Measurements from ENCODE around the gene RBBP7.

RBBP7 gene

DNA sequence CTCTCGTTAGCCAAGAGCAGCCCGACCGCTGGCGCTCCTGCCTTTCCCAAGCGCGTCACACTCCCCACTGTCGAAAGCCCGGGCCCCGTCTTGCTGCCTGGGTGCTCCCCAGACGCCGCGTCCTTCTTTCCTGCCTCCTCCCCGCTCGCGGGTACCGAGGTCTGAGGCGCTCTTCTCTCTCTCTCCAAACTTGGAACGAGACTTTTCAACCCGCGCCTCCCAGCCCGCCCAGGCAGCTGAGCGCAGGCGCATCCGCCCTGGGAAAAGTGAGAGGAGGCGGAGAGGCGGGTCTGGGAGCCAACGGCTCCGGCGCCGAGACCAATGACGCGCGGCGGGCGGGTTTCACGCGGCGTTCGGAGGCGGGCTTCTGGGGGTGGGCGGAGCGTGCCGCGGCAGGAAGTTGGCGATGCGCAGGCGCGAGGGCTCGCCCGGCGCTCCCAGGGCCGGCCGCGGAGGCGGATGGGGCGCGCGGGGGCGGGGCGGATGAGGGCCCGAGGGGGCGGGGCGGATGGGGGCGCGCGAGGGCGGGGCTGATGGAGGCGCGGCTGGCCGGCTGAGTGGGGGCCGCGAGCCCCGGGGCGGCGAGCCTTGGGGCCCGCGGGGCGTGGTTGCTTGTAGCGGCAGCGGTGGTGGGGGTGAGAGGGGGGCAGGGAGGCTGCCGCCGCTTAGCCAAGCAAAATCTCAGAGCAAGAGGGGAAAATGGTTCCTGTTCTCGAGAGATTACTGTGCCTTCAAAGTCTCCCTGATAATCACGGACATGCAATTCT lies at the start of gene RBBP7:
TSS of gene RBBP7 (minus strand) at position 268 of the 767 bp plus-strand sequence. CDS start 309 bp downstream, outside the sequence.
- DNase-seq (ENCODE audit: low spot score), result peak; percentile 81

DNA sequence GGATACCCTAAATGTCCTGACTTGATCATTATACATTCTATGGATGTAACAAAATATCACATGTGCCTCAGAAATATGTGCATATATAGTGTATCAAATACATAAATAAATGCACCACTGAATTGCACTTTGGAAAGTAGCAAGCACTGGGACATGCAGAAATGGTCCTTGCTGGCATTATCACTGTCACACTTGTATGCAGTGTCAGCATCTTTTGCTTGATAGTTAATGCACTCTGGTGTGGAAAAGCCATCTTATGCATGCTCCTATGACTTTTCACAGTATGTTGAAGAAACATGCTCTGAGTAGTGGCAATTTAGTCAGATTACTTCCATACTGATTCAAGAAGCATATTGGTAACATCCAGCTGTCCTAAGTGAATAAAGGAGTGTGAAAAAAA lies 48.8 kb upstream of the RBBP7 start:
- no peak for DNase-seq (ENCODE audit: low spot score)

DNA sequence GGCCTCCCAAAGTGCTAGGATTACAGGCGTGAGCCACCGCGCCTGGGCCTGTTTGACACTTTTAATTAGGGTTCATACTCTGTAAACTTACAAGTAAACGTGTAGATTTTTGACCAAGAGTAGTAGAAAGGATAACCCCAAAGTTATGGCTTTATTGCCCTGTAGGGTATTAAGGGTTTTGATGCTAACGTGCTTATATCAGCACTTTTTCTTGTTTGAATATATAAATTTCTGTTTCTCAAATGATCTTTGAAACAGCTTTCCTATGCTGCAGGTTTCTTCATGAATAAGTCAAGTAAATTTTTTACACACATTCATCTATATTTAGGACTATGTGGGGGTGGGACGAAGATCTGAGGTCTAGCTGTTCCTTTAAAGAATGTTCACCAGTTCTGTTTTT lies 47.0 kb upstream of the RBBP7 start:
- no peak for DNase-seq (ENCODE audit: low spot score)

DNA sequence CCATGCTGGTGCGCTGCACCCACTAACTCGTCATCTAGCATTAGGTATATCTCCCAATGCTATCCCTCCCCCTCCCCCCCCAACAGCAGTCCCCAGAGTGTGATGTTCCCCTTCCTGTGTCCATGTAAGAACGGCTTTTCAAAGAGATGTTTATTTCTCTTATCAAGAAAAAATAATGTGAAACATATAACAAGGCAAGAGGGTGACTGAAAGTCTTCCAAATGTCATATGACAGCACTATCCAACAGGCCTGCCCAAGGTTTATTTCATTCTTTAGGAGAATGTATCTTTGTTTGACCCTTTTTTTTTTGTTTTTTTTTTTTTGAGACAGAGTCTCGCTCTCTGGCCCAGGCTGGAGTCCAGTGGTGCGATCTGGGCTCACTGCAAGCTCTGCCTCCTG lies 46.4 kb upstream of the RBBP7 start:
- DNase-seq (ENCODE audit: low spot score), result no peak

DNA sequence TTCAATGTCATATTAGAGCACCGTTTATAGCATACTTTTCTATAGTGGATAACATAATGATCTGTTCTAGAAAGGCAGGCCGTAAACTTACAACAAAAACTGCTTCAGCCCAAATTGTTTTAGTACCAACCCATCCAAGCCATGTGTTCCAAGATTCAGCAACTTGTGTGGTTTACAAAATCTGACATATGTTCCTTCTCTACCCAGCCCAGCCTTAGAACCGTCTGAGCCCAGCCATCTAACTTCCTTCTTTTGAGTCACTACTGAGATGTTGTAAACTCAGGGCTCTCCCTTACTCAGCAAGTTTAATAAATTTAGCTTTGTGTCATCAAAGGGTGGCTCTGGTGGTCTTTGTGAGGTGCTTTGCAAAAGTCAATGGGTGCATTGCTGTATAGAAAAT lies 43.9 kb upstream of the RBBP7 start:
- DNase-seq (ENCODE audit: low spot score), result no peak

DNA sequence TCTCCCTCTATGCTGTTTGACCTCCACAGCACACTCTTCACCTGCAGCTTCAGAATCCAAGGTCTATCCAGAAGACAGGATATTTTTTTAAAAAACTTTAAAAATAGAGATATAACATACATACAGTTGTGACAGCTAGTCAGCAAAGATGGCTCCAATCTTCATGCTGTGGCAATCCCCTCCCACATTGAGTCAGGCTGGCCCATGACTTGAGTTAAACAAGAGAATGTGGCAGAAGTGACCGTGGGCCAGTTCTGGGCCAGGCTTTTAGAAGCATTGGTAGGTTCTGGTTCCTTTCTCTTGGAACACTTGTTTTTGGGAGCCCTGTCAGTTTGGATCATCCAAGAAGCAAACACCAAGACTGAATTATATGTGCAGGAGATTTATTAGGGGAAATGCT lies 40.2 kb upstream of the RBBP7 start:
- no peak for DNase-seq (ENCODE audit: low spot score)

DNA sequence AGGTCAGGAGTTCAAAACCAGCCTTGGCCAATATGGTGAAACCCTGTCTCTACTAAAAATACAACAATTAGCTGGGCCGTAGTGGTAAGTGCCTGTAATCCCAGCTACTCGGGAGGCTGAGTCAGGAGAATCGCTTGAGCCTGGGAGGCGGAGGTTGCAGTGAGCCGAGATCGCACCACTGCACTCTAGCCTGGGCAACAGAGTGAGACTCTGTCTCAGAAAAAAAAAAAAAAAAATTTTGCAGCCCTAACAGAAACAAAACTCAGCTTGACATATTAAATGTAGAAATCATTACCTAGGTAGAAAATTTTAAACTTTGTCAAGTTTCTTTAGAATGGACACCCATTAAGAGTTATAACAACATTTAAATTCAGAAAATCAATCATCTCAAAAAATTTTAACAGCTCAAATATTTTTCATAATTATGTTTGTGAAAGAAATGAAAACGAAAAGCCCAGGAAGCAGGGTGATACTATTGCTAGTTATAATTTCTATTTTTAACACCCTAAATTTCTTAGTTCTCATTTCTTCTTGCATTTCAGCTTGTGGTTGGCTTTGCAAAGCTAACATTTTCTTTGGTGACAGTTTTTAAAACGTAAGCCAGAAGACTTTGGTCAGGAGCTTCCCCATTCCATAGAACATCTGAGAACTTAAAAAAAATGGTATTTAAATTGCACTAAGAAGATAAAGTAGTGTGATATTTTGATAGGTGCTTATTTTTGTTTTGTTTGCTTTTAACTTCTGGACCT lies 33.3 kb upstream of the RBBP7 start:
- DNase-seq (ENCODE audit: low spot score), result no peak

DNA sequence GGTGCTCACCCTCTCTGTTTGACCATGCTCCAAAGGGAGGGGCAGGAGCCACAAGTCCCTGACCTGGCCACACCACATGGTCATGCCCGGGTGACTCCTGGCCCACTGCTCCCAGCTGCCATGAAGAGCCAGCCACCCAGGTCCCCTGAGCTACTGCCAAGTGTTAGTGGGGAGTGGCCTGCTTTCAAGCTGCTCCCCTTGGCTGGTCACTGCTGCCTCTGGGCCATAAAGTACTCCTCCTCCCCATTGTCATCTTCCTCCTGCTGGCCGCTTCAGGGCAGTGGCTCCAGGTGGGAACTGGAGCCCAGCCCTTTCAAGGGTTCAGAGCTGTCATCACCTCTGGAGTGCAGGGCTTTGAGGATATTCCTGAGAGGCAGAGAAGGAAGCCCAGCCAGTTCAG lies 27.3 kb upstream of the RBBP7 start:
- DNase-seq (ENCODE audit: low spot score), result peak; percentile 31

DNA sequence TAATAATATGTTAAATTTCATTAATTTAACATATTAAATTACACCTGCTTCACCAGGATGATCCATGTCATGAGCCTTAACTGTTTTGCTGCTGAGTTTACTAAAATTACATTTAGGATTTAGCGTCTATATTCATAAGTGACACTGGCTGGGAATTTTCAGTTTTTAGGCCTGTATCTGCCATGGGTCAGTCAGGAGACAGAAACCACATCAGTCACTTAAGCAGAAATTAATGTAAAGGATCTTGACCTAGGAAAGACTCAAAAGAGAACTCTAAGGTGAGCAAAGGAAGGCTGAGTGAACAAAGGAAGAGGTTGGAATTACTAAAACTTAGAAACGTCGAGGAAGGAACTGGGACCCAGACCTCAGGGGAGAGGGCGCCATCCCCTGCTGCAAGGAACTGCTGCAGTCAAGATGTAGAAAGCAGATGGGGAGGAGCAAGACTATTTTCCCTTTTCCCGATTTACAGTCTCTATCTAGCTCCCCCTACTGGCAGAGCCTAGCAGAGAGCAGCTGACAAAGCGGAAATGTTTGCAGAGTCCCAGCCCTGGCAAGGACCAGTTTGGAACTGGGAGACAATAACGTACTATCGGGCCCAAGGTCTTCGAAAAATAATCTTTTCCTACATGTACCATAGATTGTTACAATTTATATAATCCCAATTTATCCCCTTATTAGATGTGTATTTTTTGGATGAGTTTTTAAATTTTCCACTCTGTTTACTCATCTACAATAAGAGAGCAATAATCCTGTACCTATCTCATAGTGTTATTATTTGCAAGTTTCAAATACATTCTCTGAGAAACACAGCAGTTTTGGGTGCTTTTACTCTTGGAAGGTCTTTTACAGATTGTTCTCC lies 22.6 kb upstream of the RBBP7 start:
- peak; percentile 72 for DNase-seq (ENCODE audit: low spot score)

DNA sequence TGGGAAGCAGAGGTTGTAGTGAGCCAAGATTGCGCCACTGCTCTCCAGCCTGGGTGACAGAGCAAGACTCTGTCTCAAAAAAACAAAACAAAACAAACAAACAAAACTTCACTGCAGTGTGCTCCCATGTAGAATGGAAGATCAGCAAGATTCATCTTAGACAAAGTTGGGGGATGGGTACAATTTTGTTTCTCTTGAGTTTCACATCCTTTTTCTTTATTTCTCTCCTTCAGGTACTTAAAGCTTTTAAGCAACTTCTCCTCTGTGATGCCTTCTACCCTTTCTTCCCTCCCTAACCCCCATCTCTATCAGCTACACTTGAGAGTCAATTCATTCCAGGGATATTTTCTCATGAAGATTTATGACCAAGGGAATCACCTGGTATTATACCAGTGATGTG lies 15.5 kb upstream of the RBBP7 start:
- DNase-seq (ENCODE audit: low spot score), result no peak

DNA sequence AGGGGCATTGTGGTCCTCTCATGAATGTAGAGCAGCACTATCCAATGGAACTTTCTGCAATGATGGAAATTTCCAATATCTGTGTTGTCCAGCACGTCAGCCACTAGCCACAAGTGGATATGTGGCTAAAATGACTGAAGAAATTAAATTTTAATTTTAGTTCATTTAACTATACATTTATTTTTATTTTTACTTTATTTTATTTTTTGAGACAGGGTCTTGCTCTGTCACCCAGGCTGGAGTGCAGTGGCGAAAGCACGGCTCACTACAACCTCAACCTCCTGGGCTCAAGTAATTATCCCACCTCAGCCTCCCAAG lies 13.3 kb upstream of the RBBP7 start:
- no peak for DNase-seq (ENCODE audit: low spot score)

DNA sequence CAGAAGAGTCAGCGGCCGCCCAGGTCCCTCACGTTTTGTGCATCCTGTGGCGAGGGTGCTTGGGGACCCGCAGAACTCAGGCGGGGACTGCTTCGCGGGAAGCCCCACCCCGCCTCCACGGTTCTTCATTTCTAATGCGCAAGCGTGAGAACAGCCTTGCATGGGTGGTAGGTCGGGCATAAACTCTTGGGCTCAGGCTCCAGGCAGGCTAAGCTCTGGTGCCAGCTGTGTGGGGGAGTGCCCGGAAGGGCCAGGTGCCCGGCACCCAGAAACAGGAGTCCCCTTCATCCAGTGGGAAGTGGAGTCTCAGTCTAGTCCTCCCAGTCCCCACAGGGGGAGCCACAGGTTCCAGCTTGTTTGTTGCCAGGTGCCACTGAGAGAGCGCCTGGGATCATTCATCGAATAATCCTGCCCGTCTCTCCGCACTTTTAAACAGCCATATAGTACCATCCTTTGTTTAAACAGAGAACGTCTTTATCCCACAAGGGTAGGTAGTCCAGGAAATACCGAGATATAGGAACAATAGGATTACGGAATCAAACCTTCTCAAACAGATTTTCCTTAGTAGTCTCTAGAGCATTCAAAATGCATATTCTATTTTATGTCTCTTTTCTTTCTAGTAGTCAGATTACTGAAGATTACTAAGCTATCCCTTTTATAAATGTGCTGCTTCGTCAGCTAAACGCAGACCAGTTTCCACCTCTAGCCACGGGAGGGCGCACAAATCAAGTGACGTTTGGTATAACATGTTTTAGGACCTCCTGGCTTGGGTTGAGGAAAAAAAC lies 12.7 kb upstream of the RBBP7 start:
- peak; percentile 50 for DNase-seq (ENCODE audit: low spot score)

DNA sequence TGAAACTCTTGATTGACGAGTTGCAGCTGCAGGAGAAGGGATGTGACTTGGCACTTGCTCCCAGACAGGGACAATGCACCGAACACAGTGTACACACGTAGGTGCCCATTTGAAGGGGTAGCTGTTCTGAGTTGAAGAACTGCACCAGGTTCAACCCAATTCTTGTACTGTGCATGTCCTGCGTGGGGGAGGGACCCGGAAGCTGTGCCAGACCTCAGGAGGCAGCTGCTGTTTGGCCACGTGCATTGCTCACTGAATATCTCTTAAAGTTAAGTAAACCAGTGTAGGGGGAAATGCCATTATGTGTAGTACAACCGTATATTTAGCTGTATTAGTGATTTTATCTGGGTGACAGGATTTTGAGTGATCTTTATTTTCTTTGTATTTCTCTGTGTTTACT lies 12.0 kb upstream of the RBBP7 start:
- DNase-seq (ENCODE audit: low spot score), result no peak

DNA sequence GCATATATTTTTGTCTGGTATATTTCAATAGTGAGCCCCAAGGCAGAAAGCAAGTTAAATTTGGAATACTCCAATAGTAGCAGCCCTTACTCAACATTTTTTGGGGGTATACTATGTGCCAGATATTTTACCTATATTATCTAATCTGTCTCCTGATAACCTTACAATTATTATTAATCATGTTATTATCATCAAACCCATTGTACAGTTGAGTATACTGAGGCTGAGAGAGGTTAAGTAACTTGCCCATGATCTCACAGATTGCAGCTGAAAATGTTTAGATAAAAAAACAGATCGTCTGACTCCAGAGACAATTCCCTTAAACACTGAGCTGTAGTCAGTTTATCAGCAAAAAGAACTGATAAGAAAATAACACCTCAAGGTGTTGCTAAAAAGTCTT lies 6.5 kb upstream of the RBBP7 start:
- DNase-seq (ENCODE audit: low spot score), result no peak

DNA sequence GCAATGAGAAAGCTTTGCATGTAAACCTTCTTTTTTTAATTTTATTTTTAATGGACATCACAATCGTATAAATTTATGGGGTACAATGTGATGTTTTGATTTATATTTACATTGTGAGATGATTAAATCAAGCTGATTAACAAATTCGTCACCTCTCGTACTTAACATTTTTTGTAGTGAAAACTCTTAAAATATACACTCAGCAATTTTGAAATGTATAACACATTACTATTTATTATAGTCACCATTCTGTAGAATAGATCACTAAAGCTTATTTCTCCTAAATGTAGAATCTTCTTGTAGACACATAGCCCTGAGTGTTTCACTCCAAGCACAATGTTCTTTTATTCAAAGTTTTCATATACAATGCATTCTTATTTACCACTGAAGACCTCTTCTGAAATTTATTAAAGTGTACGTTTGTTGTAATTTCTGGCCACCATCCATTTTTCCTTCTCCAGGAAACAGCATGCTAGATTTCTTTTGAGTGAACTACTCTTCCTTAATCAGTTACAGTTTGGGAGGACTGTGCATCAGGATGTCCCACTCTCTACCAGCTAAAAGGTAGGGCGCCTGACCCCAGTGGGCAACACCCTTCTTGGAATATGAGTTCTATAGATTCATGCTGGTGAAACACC lies 4.4 kb upstream of the RBBP7 start:
- no peak for DNase-seq (ENCODE audit: low spot score)

DNA sequence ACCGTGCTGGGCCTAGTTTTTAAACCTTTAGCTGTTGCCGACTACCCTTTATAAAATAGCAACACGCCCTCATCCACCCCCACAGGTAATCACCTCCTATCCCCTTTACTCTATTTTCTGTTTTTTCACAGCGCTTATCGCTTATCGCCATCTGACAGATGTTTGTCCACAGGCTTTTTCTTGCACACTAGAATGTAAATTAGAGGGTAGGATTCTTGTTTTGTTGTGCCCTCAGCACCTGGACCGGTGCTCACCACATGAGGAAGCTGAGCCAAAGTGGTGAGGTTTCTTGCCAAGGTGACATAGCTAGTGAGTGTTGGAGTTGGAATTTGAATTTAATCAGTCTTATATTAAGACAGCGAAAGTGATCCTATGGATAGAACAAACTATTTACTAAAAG lies 2.9 kb upstream of the RBBP7 start:
- no peak for DNase-seq (ENCODE audit: low spot score)

DNA sequence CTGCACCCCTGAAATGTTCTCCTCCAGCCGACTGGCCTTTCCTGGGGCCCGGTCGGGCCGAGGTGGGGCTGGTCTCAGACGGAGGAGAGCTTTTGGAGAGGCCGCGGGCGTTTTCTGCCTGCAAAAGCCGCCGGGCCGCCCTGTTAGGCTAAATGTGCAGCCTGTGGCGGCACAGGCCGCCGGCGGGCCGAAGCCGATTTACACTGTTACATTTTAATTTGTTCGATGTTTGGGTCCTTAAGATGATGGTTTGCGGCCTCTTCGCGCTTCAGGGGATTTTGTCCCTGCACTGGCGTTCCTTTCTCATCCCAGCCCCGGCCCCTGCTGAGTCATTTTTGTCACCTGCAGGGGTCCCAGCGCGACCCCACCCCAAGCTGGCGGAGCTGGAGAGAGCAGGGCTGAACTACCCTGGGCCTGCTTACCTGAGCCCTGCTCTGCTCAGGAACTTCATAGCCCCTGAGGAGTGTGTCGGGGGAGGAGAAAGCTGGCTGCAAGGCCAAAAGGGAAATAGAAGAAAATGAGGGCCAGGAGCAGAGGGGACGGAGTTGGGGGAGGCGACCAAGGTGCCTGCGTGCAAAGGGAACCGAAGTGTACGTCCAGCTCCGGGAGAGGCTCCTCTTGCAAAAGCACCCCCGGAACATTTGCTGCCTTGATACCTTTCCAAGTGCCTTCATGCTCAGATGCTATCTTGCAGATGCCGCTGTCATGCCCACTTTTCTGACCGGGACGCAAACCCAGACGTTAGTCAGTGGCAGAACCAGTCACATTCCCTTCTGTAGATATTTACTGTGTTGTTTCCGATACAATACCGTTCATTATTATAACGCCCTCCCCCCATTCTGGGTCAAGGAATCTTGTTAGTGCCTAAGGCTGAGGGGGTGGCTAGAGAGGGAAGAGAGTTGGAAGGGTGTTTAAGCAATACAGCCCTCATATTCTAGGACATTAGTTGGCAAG lies 977 bp upstream of the RBBP7 start:
- peak; percentile 16 for DNase-seq (ENCODE audit: low spot score)

DNA sequence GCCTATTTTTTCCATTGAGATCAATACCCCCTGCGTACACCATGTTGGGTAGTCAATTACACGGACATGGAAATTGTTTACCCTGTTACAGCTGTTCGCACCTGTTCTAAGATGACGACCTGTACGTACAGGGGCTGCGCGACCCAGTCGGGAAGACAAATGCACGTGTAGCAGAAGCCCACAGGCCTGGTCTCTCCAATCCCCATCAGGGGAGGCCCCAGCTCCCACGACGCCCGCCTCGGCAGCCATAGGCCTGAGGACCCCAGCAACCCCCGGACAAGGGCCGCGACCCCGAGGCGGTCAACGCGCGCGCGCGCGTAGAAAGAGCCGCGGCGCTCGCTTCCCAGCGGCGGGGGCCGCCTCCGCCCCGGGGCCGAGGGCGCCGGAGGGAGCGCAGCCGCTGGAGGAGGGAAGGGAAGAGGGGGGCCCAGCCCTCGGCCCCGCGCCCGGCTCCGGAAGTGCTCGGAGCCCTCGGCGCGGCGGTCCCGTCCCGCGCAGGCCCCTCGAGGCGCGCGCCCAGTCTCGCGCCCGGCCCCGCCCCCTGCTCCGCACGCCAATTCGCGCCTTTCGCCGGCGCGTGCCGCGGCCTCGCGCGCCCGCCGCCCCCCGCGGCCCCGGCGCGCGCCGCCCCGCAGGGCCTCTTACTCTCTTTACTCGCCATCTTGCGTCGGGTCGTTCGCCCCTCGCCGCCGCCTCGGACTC lies 618 bp downstream of the RBBP7 start:
- peak; percentile 55 for DNase-seq (ENCODE audit: low spot score)

DNA sequence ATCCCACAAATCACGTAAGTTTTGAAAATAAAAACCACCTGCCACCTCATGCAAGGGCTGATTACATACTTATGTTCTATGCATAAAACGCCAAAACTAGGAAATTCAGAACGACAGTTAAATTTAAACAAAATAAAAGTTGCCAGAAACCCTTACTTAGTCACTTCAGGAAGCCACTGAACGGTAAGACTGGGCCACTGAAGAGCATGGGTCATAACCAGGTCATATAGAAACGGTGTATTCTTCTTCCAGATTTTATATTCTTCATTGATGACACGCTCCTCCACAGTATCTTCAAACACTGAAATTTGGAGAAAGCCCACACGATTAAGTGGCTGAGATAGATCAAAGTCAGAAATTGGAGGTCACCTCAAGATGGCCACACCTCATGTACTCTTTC lies 1.2 kb downstream of the RBBP7 start:
- no peak for DNase-seq (ENCODE audit: low spot score)

DNA sequence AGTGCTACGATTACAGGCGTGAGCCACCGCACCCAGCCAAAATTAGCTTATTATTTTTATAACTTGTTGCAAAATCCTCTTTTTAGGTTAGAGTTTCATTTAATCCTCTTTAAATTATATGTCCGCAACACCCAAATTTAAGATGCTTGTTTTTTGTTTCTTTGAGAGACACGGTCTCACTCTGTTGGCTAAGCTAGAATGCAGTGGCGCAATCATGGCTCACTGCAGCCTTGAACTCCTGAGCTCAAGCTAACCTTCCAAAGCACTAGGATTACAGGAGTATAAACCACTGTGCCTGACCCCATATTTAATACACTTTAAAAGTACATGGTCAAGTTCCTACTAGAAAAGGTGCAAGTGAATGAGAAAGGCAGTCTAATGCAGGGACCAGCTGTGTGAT lies 2.2 kb downstream of the RBBP7 start:
- DNase-seq (ENCODE audit: low spot score), result no peak
